ENCODE results near the gene MYO10.
"Not testable (repeated sequence)": the region's sequence is repeated elsewhere in the genome, so short reads cannot be mapped to it uniquely, and the experiment has no call there.

The MYO10 gene

DNA sequence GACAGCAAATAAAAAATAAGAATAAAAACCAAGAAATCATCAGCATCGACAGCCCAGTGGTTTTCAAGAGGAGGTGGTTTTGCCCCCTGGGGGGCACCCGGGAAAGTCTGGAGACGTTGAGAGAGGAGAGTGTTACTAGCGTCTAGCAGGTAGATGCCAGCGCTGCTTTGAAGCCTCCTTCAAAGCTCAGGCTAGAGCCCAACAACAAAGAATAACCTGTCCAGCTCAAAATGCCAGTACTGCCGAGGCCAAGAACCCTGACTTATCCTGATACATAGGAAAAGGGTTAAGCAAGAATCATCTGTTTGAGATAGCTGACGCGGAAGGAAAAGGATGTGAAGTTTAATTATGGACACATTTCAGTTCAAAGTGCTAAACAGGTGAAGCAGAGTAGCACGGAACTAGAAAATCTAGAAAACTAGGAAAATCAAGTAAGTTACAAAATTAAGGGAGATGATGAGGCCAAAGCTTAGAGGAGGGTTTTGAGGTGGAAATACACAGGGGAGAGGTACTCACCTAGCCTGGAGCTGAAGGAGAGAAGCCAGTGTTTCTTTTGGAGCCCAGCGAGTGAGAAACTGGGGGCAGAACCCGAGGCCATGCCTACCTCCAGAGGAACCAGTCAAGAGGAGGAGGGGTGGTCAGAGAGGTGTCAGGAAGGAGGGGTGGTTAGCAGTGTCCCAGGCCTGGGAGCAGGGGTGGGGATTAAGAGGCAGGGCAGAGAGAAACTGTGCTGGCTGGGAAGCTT, 198.3 kb downstream of the MYO10 start:
- DNase-seq = no peak

DNA sequence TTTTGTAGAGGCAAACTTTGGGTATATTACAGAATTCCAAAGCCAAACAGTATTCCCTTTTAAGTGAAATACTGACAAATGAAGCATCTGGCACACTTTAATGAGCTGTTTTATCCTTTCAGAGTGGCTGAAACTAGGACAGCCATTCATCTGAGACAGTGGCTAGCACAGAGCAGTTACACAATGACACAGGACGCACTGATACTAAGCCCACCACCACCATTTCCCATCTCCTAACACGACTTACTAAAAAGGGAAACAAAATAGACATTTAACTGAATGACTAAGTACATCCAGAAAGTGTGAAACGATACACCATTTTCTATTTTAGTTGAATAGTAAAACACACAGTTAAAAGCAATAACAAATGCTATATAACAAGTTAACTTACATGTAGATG, 198.9 kb downstream of the MYO10 start:
- DNase-seq = no peak

- DNase-seq = no peak
These were observed 199.7 kb downstream of the MYO10 start for GRCh38 chr5:16736158-16736995.

DNA sequence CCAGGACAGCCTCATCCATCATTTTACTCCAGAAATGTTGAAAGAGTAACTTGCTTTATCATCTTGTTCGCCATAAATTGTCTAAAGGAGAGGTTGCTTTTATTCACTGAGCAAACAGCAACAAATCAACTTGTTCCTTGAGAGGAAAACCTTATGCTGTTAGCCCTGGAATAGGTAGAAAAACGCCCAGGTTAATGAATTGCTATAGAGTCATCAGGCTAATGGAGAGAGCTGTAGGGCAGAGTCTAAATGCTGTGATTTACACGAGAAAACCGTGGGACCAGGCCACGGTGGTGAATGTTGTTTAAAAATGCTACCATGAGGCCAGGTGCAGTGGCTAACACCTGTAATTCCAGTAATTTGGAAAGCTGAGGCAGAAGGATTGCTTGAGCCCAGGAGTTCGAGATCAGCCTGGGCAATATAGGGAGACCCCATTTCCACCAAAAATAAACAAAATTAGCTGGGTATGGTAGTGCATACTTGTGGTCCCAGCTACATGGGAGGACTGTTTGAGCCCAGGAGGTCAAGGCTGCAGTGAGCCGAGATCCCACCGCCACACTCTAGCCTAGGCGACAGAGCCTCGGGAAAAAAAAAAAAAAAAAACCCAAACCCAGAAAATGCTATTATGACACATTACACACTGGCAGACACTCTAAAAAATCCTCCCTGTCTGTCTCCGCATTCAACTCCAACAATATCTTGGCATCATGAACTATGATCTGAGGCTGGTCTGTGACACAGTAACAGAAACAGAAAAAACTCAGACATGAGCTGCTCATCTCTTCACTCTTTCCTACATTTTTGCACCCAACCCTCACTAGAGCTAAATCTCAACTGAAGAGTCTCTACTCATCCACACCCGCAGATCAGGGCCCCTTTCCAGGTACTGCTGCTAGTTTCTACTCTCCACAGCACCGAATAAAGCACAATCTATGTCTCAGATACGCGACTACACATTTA, 200.7 kb downstream of the MYO10 start:
- no peak for DNase-seq

DNA sequence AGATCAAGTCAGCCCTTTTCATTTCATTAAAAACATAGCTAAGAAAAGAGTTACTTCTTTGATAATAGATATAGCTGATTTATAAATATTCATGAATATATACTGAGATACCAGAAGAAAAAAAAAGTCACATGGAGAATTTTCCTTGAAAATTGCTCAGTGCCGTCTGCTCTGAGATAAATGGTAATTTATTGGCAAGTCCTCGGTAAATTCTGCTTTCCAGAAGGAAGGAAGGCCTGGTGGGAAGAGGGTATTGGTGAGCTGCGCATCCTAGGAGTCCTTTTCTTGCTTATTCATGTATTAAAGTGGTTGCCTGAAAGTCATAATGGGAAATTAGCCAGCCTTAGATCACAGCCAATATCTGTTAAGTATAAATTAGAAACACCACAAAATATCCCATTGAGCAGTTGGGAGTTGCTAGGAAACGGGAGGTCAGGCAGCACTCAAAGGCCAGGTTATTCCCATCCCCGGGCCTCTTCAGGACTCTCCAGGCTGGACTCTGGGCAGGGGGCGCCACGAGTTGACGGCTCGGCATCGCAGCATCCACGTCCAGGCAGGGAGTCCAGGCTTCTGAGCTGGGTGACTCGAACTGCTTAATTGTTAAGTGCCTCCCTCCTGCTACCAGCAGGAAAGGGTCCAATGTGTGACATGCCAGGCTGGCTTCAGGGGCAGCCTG, 202.6 kb downstream of the MYO10 start:
- DNase-seq = no peak

DNA sequence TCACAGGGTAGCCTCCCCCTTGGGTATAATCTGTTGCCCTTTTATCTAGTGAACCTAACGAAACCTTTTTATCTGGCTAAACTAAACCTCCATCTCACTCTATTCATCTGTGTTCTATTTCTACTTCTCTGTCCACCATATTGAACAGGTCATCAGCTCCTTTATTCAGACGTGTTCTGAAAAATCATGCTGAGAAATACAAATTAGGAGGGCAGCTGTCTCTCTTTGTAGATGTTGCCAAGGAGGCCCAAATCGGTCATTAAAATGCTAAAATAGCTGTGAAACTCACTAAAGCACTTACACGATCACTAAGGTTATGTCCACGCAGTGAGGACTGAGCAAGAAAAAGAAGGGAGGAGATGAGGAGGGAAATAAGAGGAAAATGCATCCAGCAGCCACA, 203.7 kb downstream of the MYO10 start:
- no peak for DNase-seq

DNA sequence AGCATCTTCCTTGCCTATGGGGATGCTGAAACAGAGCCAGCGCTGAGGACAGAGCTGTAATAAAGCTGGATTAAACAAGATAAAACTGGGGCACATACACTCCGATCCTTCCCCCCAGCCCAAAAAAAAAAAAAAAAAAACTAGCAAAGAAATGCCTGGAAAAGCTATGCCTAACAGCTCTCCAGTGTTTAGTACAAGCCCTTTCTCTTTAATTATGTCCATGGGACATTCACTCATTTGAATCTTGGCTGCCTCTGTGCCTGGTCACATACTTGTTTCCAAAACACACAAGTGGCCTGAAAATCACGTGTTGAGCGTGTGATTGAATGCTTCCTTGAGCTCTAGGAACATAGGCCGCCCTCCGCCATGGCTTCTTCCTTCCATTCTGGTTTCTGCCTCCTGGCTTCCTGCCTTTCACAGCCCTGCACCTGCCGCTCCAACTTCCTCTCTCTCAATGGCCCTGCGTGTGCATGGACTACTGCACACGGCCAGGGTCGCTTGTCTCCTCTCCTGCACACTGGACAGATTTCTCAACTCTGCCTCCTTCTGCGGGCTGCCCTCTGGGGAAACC, 208.2 kb downstream of the MYO10 start:
- no peak for DNase-seq

DNA sequence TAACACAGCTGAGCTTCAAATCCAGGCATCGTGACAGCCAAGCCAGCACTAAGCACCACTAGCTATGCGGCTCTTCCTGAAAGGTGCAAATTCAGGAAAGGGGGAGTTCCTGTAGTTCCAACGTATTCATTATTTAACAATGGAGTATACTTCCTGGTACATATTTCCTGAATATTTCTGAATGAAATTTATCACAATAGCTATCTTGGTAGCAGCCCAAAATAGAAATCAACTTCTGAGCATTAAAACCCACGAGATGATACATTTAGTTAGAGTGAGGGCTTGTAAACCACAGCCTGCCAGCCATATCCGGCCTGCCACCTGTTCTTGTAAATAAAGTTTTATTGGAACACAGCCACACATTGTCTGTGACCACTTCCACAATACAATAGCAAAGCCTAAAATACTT, 209.5 kb downstream of the MYO10 start:
- DNase-seq = no peak

DNA sequence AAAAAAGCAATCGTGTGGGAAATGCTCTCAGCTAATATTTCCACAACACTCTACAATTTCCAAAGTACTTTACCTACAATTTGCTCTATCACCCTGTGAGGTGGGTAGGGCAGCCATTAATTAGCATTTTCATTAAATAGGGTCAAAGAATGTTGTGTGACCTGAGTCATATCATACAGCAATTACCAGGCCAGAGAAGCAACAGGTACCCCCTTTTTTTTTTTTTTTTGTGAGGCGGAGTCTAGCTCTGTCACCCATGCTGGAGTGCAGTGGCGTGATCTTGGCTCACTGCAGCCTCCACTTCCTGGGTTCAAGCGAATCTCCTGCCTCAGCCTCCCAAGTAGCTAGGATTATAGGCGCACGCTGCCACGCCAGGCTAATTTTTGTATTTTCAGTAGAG, 210.5 kb downstream of the MYO10 start:
- DNase-seq = no peak

- no peak for DNase-seq
These were observed 212.3 kb downstream of the MYO10 start for GRCh38 chr5:16723821-16724220.

DNA sequence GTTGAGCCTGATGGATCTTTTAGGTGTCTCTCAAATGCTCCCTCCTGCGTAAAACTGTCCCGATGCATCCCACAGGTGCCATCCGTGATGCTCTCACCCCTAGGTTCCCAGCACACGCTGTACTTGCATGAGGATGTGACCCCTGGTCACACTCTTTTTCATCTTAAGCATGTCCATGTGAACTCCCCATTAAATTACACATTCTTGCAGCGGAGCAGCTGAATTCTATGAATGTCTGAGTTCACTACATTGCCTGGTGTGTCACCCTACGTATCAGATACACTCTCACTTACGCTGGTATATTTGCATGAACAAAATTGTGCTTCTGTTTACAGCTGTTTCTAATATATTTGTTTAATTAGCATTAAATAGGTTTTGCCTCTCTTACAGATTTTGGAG, 214.0 kb downstream of the MYO10 start:
- no peak for DNase-seq

GRCh38 chr5:16721151-16722096, 214.7 kb downstream of the MYO10 start:
- DNase-seq = no peak

- not testable (repeated sequence) for DNase-seq
These were observed 218.1 kb downstream of the MYO10 start for GRCh38 chr5:16718036-16718435.

- DNase-seq = no peak
These were observed 222.6 kb downstream of the MYO10 start for GRCh38 chr5:16713386-16713928.

- DNase-seq = no peak
These were observed 223.5 kb downstream of the MYO10 start for GRCh38 chr5:16712620-16713019.

- DNase-seq = no peak
These were observed 223.9 kb downstream of the MYO10 start for GRCh38 chr5:16712178-16712577.

- DNase-seq = no peak
These were observed 226.2 kb downstream of the MYO10 start for GRCh38 chr5:16709691-16710433.

- DNase-seq = no peak
These were observed 228.3 kb downstream of the MYO10 start for GRCh38 chr5:16707869-16708192.

GRCh38 chr5:16707168-16707868, 228.8 kb downstream of the MYO10 start:
- no peak for DNase-seq

Measured in CD4-positive, alpha-beta T cell treated with Interleukin-15 for 1 hour (primary cell).